Measurements from ENCODE around the gene BYSL.

GRCh38 chr6:41927253-41927652, 6.0 kb downstream of the BYSL start:
- no peak for TF ChIP-seq CTCF (conservative IDR thresholded peaks at IDR 0.05; ENCODE audit: low read length)
- no peak for TF ChIP-seq EZH2phosphoT487 (IDR thresholded peaks at IDR 0.05; ENCODE audit: borderline replicate concordance)
